Mammary epithelial cell (primary cell): ENCODE results near the gene UMPS.

Experiments used
- EZH2 ChIP-seq: IDR thresholded peaks from 2 replicates; pipeline ENCODE4 v1.6.1; 2012; ENCODE audit warnings: low read length, inconsistent platforms, borderline replicate concordance
- TF ChIP-seq, protein P1 (sequence below), 2 donors: IDR thresholded peaks in 1 of 2; conservative IDR thresholded peaks in 1 of 2; 2 replicates each; pipeline ENCODE4 v1.5.1; 2011 to 2012; ENCODE audit warnings: inconsistent platforms in 2 of 2, low read length in 2 of 2, mild to moderate bottlenecking in 2 of 2, control low read depth in 1 of 2, low read depth in 1 of 2; ENCODE audit not compliant: insufficient read depth in 1 of 2; ENCODE audit errors: extremely low read depth in 1 of 2

DNA sequence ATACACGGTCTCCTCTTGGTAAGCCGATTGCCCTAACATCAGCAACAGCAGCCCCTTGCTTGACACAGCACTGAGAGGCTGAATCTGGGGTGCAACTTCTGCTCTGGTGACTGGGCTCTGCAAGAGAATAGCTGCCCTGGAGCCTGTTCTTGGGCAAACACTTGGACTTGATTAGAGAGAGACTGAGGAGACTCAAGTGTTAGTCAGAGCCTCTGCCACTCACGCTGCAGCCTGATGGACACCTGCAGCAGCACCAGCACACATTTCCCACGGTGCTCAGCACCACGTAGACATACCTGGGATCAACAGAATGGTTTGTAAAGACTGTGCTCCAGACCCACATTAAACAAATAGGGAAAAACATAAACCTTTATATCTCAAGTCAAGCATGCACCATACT, 35.8 kb upstream of the UMPS start:
- TF ChIP-seq, protein P1, sequence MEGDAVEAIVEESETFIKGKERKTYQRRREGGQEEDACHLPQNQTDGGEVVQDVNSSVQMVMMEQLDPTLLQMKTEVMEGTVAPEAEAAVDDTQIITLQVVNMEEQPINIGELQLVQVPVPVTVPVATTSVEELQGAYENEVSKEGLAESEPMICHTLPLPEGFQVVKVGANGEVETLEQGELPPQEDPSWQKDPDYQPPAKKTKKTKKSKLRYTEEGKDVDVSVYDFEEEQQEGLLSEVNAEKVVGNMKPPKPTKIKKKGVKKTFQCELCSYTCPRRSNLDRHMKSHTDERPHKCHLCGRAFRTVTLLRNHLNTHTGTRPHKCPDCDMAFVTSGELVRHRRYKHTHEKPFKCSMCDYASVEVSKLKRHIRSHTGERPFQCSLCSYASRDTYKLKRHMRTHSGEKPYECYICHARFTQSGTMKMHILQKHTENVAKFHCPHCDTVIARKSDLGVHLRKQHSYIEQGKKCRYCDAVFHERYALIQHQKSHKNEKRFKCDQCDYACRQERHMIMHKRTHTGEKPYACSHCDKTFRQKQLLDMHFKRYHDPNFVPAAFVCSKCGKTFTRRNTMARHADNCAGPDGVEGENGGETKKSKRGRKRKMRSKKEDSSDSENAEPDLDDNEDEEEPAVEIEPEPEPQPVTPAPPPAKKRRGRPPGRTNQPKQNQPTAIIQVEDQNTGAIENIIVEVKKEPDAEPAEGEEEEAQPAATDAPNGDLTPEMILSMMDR (conservative IDR thresholded peaks at IDR 0.05 in 1 of 2, IDR thresholded peaks at IDR 0.05 in 1 of 2; ENCODE audit: extremely low read depth in 1 of 2, insufficient read depth in 1 of 2, low read depth in 1 of 2, low read length in 2 of 2), result no peak
- no peak for TF ChIP-seq EZH2
